K562 (cell line): ENCODE measurements around the gene POLDIP3. TPM values are rescaled to one million over a fixed set of nuclear protein-coding genes. Genes with fewer than 3 reads are reported as not detected.

ENCODE experiments used
- ATAC-seq: fragments of 200-7000 bp; cut with Tn5 transposase; 3 replicates; pipeline ENCODE4 v1.9.1; 2020; ENCODE audit warnings: moderate library complexity
- BruUV-seq: library from RNA; stranded (reverse); fragments of 400-500 nt; replicated peaks from 2 replicates; lab custom pipeline; 2021; lab: Mats Ljungman, UMichigan
- CTCF ChIA-PET: fragments of 300-600 bp; formaldehyde crosslinking; extraction: SDS; loops from one replicate; lab custom pipeline; 2021; ENCODE audit warnings: low intra/inter-chr PET ratio; lab: Yijun Ruan, JAX
- POLR2A ChIA-PET: fragments of 300-600, 350-650 bp; sonication (Branson Sonifier 250); formaldehyde crosslinking; extraction: SDS; loops from one replicate; lab custom pipeline; 2021; ENCODE audit warnings: antibody characterized with exemption, inconsistent platforms; lab: Yijun Ruan, JAX
- DNase-seq, 4 experiments: peaks; one replicate each; pipeline versions ENCODE4 v3.0.0 to v3.0.0-alpha.2; 2011 to 2018; ENCODE audit warnings: low spot score in 3 of 4, mixed read lengths in 3 of 4; ENCODE audit errors: extremely low read depth in 1 of 4
- FAIRE-seq: peaks from 2 replicates; lab custom pipeline; 2011; peaks lifted over from hg19 to GRCh38; lab: Jason Lieb, UNC
- H2AFZ ChIP-seq: 2 replicates; pipeline ENCODE4 v1.6.0; 2011; ENCODE audit warnings: low read depth, low read length, control low read depth, inconsistent platforms
- H3K27ac ChIP-seq: fragments of 200-600 bp; 3 replicates; pipeline ENCODE4 v1.8.0; 2011; ENCODE audit warnings: low read depth, mild to moderate bottlenecking, control low read depth, inconsistent platforms, low read length, moderate library complexity, mixed read lengths; ENCODE audit errors: extremely low read depth
- H3K27me3 ChIP-seq, 2 experiments: fragments of 300-600 bp in 1 of 2; 2 replicates in 1 of 2; 3 replicates in 1 of 2; pipeline versions ENCODE4 v1.6.0 to v1.8.0; 2011; ENCODE audit warnings: inconsistent platforms in 2 of 2, low read length in 2 of 2, mild to moderate bottlenecking in 1 of 2, mixed read lengths in 1 of 2, moderate library complexity in 1 of 2; ENCODE audit not compliant: control insufficient read depth in 2 of 2, insufficient read depth in 2 of 2
- H3K36me3 ChIP-seq: fragments of 300-600 bp; 3 replicates; pipeline ENCODE4 v1.8.0; 2011; ENCODE audit warnings: mild to moderate bottlenecking, low read length, inconsistent platforms; ENCODE audit not compliant: control insufficient read depth, insufficient read depth
- H3K4me1 ChIP-seq, 2 experiments: fragments of 200-600 bp in 1 of 2; replicated peaks in 1 of 2; 2 replicates in 1 of 2; 3 replicates in 1 of 2; pipeline versions ENCODE4 v1.5.1 to v1.8.0; 2011; ENCODE audit warnings: inconsistent platforms in 2 of 2, low read length in 2 of 2, mild to moderate bottlenecking in 1 of 2, mixed read lengths in 1 of 2, moderate library complexity in 1 of 2; ENCODE audit not compliant: control insufficient read depth in 2 of 2, insufficient read depth in 2 of 2
- H3K4me2 ChIP-seq: 2 replicates; pipeline ENCODE4 v1.6.1; 2011; ENCODE audit warnings: low read length, control low read depth, inconsistent platforms, mixed read lengths; ENCODE audit not compliant: insufficient read depth
- H3K4me3 ChIP-seq: fragments of 200-600 bp; sonication (generic), shearing (Covaris generic); 2 replicates; pipeline ENCODE4 v1.5.1; 2016; ENCODE audit warnings: control low read depth, inconsistent platforms
- H3K79me2 ChIP-seq: fragments of 200-600 bp; 3 replicates; pipeline ENCODE4 v1.8.0; 2011; ENCODE audit warnings: low read length, inconsistent platforms; ENCODE audit not compliant: control insufficient read depth, insufficient read depth
- H3K9ac ChIP-seq, 2 experiments: 2 replicates each; pipeline versions ENCODE4 v1.6.0 to v1.6.1; 2011; ENCODE audit warnings: low read depth in 2 of 2, low read length in 2 of 2, control low read depth in 1 of 2, inconsistent platforms in 1 of 2, mild to moderate bottlenecking in 1 of 2, mixed read lengths in 1 of 2; ENCODE audit not compliant: insufficient read depth in 1 of 2
- H3K9me1 ChIP-seq: one replicate; pipeline ENCODE4 v1.6.0; 2011; ENCODE audit warnings: inconsistent platforms, mild to moderate bottlenecking, low read length, moderate library complexity; ENCODE audit not compliant: control insufficient read depth, insufficient read depth
- H3K9me3 ChIP-seq: replicated peaks from 2 replicates; pipeline ENCODE4 v1.5.1; 2011; ENCODE audit warnings: low read depth, low read length, inconsistent platforms; ENCODE audit not compliant: control insufficient read depth, insufficient read depth
- H4K20me1 ChIP-seq: replicated peaks from 2 replicates; pipeline ENCODE4 v1.6.1; 2011; ENCODE audit warnings: low read length, inconsistent platforms, mixed read lengths; ENCODE audit not compliant: control insufficient read depth, insufficient read depth
- ATF1 ChIP-seq, 2 experiments: fragments of 450-650 bp in 1 of 2; IDR thresholded peaks; 2 replicates each; pipeline ENCODE4 v1.6.1; 2016; ENCODE audit warnings: missing compliant biosample characterization in 1 of 2, missing genetic modification characterization in 1 of 2
- BRF1 ChIP-seq: IDR thresholded peaks from 3 replicates; pipeline ENCODE4 v1.6.1; 2011; ENCODE audit warnings: borderline replicate concordance, mild to moderate bottlenecking; ENCODE audit not compliant: insufficient read length; ENCODE audit errors: extremely low read depth
- MYC ChIP-seq, 2 experiments: fragments of 250-450 bp in 1 of 2; sonication (Bioruptor Pico) in 1 of 2; IDR thresholded peaks; 2 replicates each; pipeline versions ENCODE4 v1.5.1 to v1.6.1; 2012 to 2021; ENCODE audit warnings: low read depth in 2 of 2, borderline replicate concordance in 1 of 2, improper control_type of control experiment in 1 of 2, low read length in 1 of 2, mild to moderate bottlenecking in 1 of 2, moderate library complexity in 1 of 2
- NFE2L1 ChIP-seq: fragments of 450-650 bp; IDR thresholded peaks from 2 replicates; pipeline ENCODE4 v1.6.1; 2016; ENCODE audit warnings: missing genetic modification characterization, low read depth, mild to moderate bottlenecking, missing compliant biosample characterization, moderate library complexity, borderline replicate concordance
- ZNF23 ChIP-seq: fragments of 250-450 bp; sonication (Bioruptor Pico); IDR thresholded peaks from 2 replicates; pipeline ENCODE4 v1.4.0; 2020; ENCODE audit warnings: mild to moderate bottlenecking
- WGBS: fragments of 100-300 bp; shearing (Covaris generic); methylation state at CpG from one replicate; pipeline ENCODE4 v1.1.6; 2016; ENCODE audit warnings: low coverage, mixed read lengths; ENCODE audit not compliant: insufficient coverage; ENCODE audit errors: missing lambda C conversion rate; 5-methylcytosine and 5-hydroxymethylcytosine counted together
- in situ Hi-C: fragments of 300-500 bp; cut with MboI; formaldehyde crosslinking; loops from 4 replicates; pipeline ENCODE4 v1.15.0; 2018; ENCODE audit warnings: inconsistent platforms, mixed read lengths
- intact Hi-C: fragments of 100-400 bp; cut with micrococcal nuclease; formaldehyde crosslinking; loops from 2 replicates; pipeline ENCODE4 v1.14.2; 2022
- polyA plus RNA-seq, 8 experiments: library from polyadenylated mRNA; depleted of rRNA in 4 of 8; stranded (reverse) in 5 of 8; unstranded in 3 of 8; fragments of >200 nt; fragmentation: Nextera tagmentation in 2 of 8; fragmentation: Illumina TruSeq in 1 of 8; extraction: Ambion mirVana in 2 of 8; extraction: Trizol in 1 of 8; gene quantifications; 2 replicates each; pipeline versions ENCODE4 v1.2.1 to v1.2.3, GENCODE V29; 2011 to 2014; ENCODE audit warnings: inconsistent platforms in 1 of 8, missing spikeins in 1 of 8
- total RNA-seq, 7 experiments: library from RNA; depleted of rRNA in 6 of 7; stranded (reverse); fragments of >200 nt in 6 of 7; fragmentation: Illumina TruSeq in 2 of 7; extraction: Trizol in 2 of 7; gene quantifications; 2 replicates each; pipeline versions ENCODE4 v1.2.1 to v1.2.3, GENCODE V29; 2011 to 2021; ENCODE audit warnings: low replicate concordance in 1 of 7

The POLDIP3 gene
- total and polyA plus RNA-seq, 9 of the 15 experiments (the other 6 are each of a cell fraction or from before 2014, with no cell fraction given), result 14.3 to 53.0 (median 26.3) TPM

GRCh38 chr22:42630211-42630610 lies 15.5 kb upstream of the POLDIP3 start:
- no TSS peak for BruUV-seq
- WGBS, result 96% methylated on average over 6 of the region's 18 CpGs
- H3K79me2 ChIP-seq, result no peaks in the 10 kb centered on the region
- no peaks in the 10 kb centered on the region for H3K9me3 ChIP-seq
- POLR2A ChIA-PET, result interaction anchor here (0.6 kb wide), 1 partner anchor 16 kb away, joined by 3 read pairs; no protein-coding TSS in a partner anchor
- H3K27ac ChIP-seq, result no peak overlapping the region
- no peaks in the 10 kb centered on the region for H4K20me1 ChIP-seq
- intact Hi-C loops (no loop called here), in situ Hi-C loops (no loop called here)
- no peaks in the 10 kb centered on the region for H3K9me1 ChIP-seq
- H2AFZ ChIP-seq, result no peak overlapping the region
- no peak overlapping the region for H3K9ac ChIP-seq
- ATAC-seq (no peak), DNase-seq (no peak), FAIRE-seq (no peak)
- CTCF ChIA-PET, result interaction anchor here (0.6 kb wide), 1 partner anchor 189 kb away, joined by 3 read pairs; no protein-coding TSS in a partner anchor
- no peak overlapping the region for H3K4me2 ChIP-seq
- TF ChIP-seq BRF1, result no peak
- H3K4me1 ChIP-seq, result peaks cover 0 to 4% of the 10 kb centered on the region in 2 experiments; a peak in 2 of 5 replicates
- peaks cover 59% of the 10 kb centered on the region; the same call in 1 of the 3 replicates for H3K36me3 ChIP-seq
- no peaks in the 10 kb centered on the region for H3K27me3 ChIP-seq
- H3K4me3 ChIP-seq, result no peak overlapping the region

GRCh38 chr22:42627981-42628380 lies 13.3 kb upstream of the POLDIP3 start:
- FAIRE-seq (no peak), DNase-seq (no peak), ATAC-seq (no peak)
- H3K79me2 ChIP-seq, result no peaks in the 10 kb centered on the region
- H3K9ac ChIP-seq, result no peak overlapping the region; a peak in 1 of 4 replicates
- no TSS peak for BruUV-seq
- whole genome bisulfite sequencing, result 87% methylated on average over 9 of the region's 9 CpGs
- H3K4me3 ChIP-seq, result no peak overlapping the region
- CTCF ChIA-PET, result no interaction called here
- peaks cover 55% of the 10 kb centered on the region; the same call in 1 of the 3 replicates for H3K36me3 ChIP-seq
- in situ Hi-C loops (no loop called here), intact Hi-C loops (loop anchor here (10.0 kb wide), 1 partner anchor 67 kb away; no protein-coding TSS in a partner anchor)
- no peak overlapping the region for H3K4me2 ChIP-seq
- no peaks in the 10 kb centered on the region for H3K27me3 ChIP-seq
- no peak for TF ChIP-seq MYC (IDR thresholded peaks at IDR 0.05; ENCODE audit: low read depth, low read length)
- TF ChIP-seq MYC (CRISPR knock-in tag; IDR thresholded peaks at IDR 0.05; ENCODE audit: borderline replicate concordance, low read depth), result no peak
- TF ChIP-seq NFE2L1, result no peak
- no peak for TF ChIP-seq ZNF23
- no peak for TF ChIP-seq ATF1 (CRISPR knock-in tag; IDR thresholded peaks at IDR 0.05)
- TF ChIP-seq ATF1 (tag; IDR thresholded peaks at IDR 0.05), result no peak
- no peaks in the 10 kb centered on the region for H3K9me1 ChIP-seq
- no peaks in the 10 kb centered on the region for H4K20me1 ChIP-seq
- H3K27ac ChIP-seq, result no peak overlapping the region
- H2AFZ ChIP-seq, result no peak overlapping the region
- POLR2A ChIA-PET, result interaction anchor here (1.0 to 5.6 kb wide), 2 partner anchors 9 to 12 kb away, joined by 3 to 46 read pairs; partner anchors contain the start of gene POLDIP3
- H3K9me3 ChIP-seq, result no peaks in the 10 kb centered on the region
- peaks cover 0 to 13% of the 10 kb centered on the region in 2 experiments; a peak in 2 of 5 replicates for H3K4me1 ChIP-seq
